ENCODE data around the gene RIMS4. TPM values are rescaled to one million over a fixed set of nuclear protein-coding genes. Genes with fewer than 3 reads are reported as not detected.

RIMS4 gene
- total and polyA plus RNA-seq, 9 of the 15 experiments (the other 6 are each of a cell fraction or from before 2014, with no cell fraction given) = 0.04 TPM; not detected in 8

DNA sequence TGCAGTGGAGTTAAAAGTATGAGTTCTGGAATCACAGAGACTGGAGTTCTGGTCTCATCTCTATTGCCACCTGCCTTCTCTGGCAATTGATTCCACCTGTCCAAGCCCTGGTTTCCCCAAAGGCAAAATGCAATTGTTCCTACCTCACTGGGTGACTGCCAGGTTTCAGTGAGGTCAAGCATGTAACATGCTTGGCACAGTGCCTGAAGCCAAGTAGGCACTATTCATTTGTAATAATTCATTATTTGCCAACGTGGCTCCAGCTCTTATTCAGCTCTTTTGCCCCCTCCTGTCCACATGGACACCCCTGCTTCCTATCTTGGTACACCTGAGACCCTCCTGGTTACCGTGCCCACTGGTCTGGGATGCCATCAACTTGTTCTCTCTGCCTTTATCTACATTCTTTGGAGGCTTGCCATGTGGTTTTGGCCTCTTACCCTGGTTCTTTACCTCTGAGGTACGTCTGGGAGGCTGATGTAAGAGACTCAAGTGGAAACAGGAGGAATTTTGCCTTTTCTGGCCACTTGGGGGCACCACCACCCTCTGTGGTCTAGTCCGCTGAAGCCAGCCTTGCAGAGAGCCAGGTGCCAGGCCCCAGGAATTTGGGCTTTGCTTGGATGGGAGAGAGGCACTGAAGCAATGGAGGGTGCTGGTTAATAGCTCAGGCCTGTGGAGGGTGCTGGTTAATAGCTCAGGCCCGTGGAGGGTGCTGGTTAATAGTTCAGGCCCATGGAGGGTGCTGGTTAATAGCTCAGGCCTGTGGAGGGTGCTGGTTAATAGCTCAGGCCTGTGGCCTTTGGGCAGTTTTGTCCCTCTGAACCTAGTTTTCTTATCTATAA, 63.0 kb downstream of the RIMS4 start (continued):
- TF ChIP-seq, protein P1, sequence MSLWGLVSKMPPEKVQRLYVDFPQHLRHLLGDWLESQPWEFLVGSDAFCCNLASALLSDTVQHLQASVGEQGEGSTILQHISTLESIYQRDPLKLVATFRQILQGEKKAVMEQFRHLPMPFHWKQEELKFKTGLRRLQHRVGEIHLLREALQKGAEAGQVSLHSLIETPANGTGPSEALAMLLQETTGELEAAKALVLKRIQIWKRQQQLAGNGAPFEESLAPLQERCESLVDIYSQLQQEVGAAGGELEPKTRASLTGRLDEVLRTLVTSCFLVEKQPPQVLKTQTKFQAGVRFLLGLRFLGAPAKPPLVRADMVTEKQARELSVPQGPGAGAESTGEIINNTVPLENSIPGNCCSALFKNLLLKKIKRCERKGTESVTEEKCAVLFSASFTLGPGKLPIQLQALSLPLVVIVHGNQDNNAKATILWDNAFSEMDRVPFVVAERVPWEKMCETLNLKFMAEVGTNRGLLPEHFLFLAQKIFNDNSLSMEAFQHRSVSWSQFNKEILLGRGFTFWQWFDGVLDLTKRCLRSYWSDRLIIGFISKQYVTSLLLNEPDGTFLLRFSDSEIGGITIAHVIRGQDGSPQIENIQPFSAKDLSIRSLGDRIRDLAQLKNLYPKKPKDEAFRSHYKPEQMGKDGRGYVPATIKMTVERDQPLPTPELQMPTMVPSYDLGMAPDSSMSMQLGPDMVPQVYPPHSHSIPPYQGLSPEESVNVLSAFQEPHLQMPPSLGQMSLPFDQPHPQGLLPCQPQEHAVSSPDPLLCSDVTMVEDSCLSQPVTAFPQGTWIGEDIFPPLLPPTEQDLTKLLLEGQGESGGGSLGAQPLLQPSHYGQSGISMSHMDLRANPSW (CRISPR knock-in tag; IDR thresholded peaks at IDR 0.05) = no peak
- TF ChIP-seq, protein P2, sequence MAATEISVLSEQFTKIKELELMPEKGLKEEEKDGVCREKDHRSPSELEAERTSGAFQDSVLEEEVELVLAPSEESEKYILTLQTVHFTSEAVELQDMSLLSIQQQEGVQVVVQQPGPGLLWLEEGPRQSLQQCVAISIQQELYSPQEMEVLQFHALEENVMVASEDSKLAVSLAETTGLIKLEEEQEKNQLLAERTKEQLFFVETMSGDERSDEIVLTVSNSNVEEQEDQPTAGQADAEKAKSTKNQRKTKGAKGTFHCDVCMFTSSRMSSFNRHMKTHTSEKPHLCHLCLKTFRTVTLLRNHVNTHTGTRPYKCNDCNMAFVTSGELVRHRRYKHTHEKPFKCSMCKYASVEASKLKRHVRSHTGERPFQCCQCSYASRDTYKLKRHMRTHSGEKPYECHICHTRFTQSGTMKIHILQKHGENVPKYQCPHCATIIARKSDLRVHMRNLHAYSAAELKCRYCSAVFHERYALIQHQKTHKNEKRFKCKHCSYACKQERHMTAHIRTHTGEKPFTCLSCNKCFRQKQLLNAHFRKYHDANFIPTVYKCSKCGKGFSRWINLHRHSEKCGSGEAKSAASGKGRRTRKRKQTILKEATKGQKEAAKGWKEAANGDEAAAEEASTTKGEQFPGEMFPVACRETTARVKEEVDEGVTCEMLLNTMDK (IDR thresholded peaks at IDR 0.05; ENCODE audit: borderline replicate concordance, insufficient read depth, low read depth, low read length, poor library complexity, severe bottlenecking) = peak; percentile 53
- TF ChIP-seq, protein P3, sequence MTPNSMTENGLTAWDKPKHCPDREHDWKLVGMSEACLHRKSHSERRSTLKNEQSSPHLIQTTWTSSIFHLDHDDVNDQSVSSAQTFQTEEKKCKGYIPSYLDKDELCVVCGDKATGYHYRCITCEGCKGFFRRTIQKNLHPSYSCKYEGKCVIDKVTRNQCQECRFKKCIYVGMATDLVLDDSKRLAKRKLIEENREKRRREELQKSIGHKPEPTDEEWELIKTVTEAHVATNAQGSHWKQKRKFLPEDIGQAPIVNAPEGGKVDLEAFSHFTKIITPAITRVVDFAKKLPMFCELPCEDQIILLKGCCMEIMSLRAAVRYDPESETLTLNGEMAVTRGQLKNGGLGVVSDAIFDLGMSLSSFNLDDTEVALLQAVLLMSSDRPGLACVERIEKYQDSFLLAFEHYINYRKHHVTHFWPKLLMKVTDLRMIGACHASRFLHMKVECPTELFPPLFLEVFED (CRISPR knock-in tag; conservative IDR thresholded peaks at IDR 0.05) = no peak
- TF ChIP-seq, protein P4, sequence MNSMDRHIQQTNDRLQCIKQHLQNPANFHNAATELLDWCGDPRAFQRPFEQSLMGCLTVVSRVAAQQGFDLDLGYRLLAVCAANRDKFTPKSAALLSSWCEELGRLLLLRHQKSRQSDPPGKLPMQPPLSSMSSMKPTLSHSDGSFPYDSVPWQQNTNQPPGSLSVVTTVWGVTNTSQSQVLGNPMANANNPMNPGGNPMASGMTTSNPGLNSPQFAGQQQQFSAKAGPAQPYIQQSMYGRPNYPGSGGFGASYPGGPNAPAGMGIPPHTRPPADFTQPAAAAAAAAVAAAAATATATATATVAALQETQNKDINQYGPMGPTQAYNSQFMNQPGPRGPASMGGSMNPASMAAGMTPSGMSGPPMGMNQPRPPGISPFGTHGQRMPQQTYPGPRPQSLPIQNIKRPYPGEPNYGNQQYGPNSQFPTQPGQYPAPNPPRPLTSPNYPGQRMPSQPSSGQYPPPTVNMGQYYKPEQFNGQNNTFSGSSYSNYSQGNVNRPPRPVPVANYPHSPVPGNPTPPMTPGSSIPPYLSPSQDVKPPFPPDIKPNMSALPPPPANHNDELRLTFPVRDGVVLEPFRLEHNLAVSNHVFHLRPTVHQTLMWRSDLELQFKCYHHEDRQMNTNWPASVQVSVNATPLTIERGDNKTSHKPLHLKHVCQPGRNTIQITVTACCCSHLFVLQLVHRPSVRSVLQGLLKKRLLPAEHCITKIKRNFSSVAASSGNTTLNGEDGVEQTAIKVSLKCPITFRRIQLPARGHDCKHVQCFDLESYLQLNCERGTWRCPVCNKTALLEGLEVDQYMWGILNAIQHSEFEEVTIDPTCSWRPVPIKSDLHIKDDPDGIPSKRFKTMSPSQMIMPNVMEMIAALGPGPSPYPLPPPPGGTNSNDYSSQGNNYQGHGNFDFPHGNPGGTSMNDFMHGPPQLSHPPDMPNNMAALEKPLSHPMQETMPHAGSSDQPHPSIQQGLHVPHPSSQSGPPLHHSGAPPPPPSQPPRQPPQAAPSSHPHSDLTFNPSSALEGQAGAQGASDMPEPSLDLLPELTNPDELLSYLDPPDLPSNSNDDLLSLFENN (IDR thresholded peaks at IDR 0.05; ENCODE audit: low read depth in 2 of 2, low read length in 2 of 2) = no peak
- TF ChIP-seq CSDE1 (IDR thresholded peaks at IDR 0.05) (no peak), EHMT2 (IDR thresholded peaks at IDR 0.05) (no peak), SMARCA5 (IDR thresholded peaks at IDR 0.05) (no peak), MTF1 (CRISPR knock-in tag; IDR thresholded peaks at IDR 0.05; ENCODE audit: borderline replicate concordance) (no peak), ZNF699 (CRISPR knock-in tag; IDR thresholded peaks at IDR 0.05; ENCODE audit: insufficient replicate concordance) (no peak), EZH2 (IDR thresholded peaks at IDR 0.05; ENCODE audit: borderline replicate concordance, low read depth, low read length) (no peak)
- TF ChIP-seq, protein P5, sequence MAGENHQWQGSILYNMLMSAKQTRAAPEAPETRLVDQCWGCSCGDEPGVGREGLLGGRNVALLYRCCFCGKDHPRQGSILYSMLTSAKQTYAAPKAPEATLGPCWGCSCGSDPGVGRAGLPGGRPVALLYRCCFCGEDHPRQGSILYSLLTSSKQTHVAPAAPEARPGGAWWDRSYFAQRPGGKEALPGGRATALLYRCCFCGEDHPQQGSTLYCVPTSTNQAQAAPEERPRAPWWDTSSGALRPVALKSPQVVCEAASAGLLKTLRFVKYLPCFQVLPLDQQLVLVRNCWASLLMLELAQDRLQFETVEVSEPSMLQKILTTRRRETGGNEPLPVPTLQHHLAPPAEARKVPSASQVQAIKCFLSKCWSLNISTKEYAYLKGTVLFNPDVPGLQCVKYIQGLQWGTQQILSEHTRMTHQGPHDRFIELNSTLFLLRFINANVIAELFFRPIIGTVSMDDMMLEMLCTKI (IDR thresholded peaks at IDR 0.05; ENCODE audit: partially characterized antibody) = no peak
